GM23248 (cell line): ENCODE results near the gene PLIN5.

Experiments
- EZH2 ChIP-seq: fragments of 200-600 bp; sonication (generic); IDR thresholded peaks from 2 replicates; pipeline ENCODE4 v1.6.1; 2018; ENCODE audit warnings: antibody characterized with exemption, mild to moderate bottlenecking; ENCODE audit not compliant: insufficient read depth, poor library complexity, severe bottlenecking
- EZH2phosphoT487 ChIP-seq: fragments of 200-600 bp; sonication (generic); IDR thresholded peaks from 2 replicates; pipeline ENCODE4 v1.6.1; 2018; ENCODE audit warnings: antibody characterized with exemption, moderate library complexity, mild to moderate bottlenecking, low read depth; ENCODE audit not compliant: insufficient read depth

DNA sequence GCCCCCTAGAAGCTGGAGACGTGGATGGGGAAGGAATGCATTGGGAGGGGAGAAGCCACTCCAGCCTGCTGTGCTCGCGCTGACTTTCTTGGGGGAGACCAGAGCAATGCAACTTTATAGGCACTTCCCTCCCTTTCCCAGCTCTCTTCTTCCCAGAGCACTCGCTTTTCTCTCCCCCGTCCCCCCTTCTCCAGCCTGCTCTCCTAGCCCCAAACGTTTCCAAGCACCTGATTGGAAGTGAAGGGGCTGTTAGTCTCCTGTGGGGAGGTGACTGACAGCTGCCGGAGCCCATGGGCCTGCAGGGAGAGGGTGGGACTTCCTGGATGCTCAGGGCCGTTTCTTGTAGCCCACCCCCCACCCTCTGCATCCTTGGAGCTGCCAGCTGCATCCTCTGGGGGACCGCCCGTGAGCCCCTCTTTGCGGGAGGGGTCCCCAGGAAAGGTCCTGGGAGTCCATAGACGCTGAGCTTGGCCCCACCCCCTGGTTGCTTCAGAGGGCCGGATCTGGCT, 60.5 kb downstream of the PLIN5 start:
- TF ChIP-seq EZH2: no peak
- TF ChIP-seq EZH2phosphoT487: no peak
